H1 (cell line): Measurements from ENCODE around the gene AHI1. TPM values are rescaled to one million over a fixed set of nuclear protein-coding genes. Genes with fewer than 3 reads are reported as not detected.

Experiments
- CTCF ChIA-PET: fragments of 300-600 bp; sonication (Branson Sonifier 250); formaldehyde crosslinking; loops from one replicate; lab custom pipeline; 2021; ENCODE audit not compliant: partially characterized antibody; lab: Charles Lee
- POLR2A ChIA-PET: fragments of 300-600 bp; sonication (Branson Sonifier 250); formaldehyde crosslinking; loops from one replicate; lab custom pipeline; 2021; ENCODE audit warnings: inconsistent platforms; ENCODE audit not compliant: partially characterized antibody; lab: Charles Lee
- DNase-seq, 2 experiments: peaks; one replicate each; pipeline versions ENCODE4 v3.0.0 to v3.0.0-alpha.2; 2010 to 2022; ENCODE audit warnings: low spot score in 2 of 2, low read depth in 1 of 2, mixed read lengths in 1 of 2
- FAIRE-seq: peaks from 2 replicates; lab custom pipeline; 2011; peaks lifted over from hg19 to GRCh38; lab: Jason Lieb, UNC
- H2AFZ ChIP-seq: 2 replicates; pipeline ENCODE4 v1.8.1; 2012; ENCODE audit warnings: low read length, inconsistent platforms
- H2AK5ac ChIP-seq: 2 replicates; pipeline ENCODE4 v1.6.1; 2013; ENCODE audit warnings: low read depth, low read length
- H2BK120ac ChIP-seq: replicated peaks from 2 replicates; pipeline ENCODE3; 2013; ENCODE audit warnings: low read depth, low read length, inconsistent platforms
- H2BK12ac ChIP-seq: 2 replicates; pipeline ENCODE4 v1.6.1; 2013; ENCODE audit warnings: low read depth, low read length
- H2BK15ac ChIP-seq: 2 replicates; pipeline ENCODE4 v1.6.1; 2013; ENCODE audit warnings: low read length
- H2BK20ac ChIP-seq: 2 replicates; pipeline ENCODE4 v1.6.1; 2013; ENCODE audit warnings: low read length
- H2BK5ac ChIP-seq: 2 replicates; pipeline ENCODE4 v1.6.1; 2013; ENCODE audit warnings: low read depth, low read length
- H3K14ac ChIP-seq: 2 replicates; pipeline ENCODE4 v1.6.1; 2013; ENCODE audit warnings: inconsistent platforms; ENCODE audit not compliant: insufficient read length
- H3K18ac ChIP-seq: 2 replicates; pipeline ENCODE4 v1.6.1; 2013; ENCODE audit warnings: low read length; ENCODE audit errors: extremely low read depth
- H3K23ac ChIP-seq: 2 replicates; pipeline ENCODE4 v1.6.1; 2013; ENCODE audit warnings: inconsistent platforms; ENCODE audit not compliant: insufficient read length
- H3K23me2 ChIP-seq: 2 replicates; pipeline ENCODE4 v1.6.1; 2013; ENCODE audit warnings: low read depth, low read length
- H3K27ac ChIP-seq: 2 replicates; pipeline ENCODE4 v1.6.1; 2011; ENCODE audit warnings: low read depth, low read length, inconsistent platforms
- H3K27me3 ChIP-seq, 4 experiments: replicated peaks in 1 of 4; 1 replicate in 1 of 4; 2 replicates in 3 of 4; pipeline versions ENCODE4 v1.6.1 to v1.8.1; 2011 to 2013; ENCODE audit warnings: low read length in 3 of 4, mild to moderate bottlenecking in 3 of 4, inconsistent platforms in 2 of 4, mixed read lengths in 2 of 4, moderate library complexity in 1 of 4; ENCODE audit not compliant: control insufficient read depth in 3 of 4, insufficient read depth in 3 of 4; ENCODE audit errors: extremely low read depth in 1 of 4
- H3K36me3 ChIP-seq, 4 experiments: 2 replicates each; pipeline versions ENCODE4 v1.6.1 to v1.8.1; 2011 to 2013; ENCODE audit warnings: mild to moderate bottlenecking in 4 of 4, low read length in 3 of 4, moderate library complexity in 2 of 4, control low read depth in 1 of 4, inconsistent platforms in 1 of 4; ENCODE audit not compliant: insufficient read depth in 4 of 4, control insufficient read depth in 2 of 4
- H3K4ac ChIP-seq: replicated peaks from 2 replicates; pipeline ENCODE3; 2013; ENCODE audit warnings: low read length, low read depth, mixed read lengths, inconsistent platforms; ENCODE audit not compliant: insufficient read length
- H3K4me1 ChIP-seq, 4 experiments: replicated peaks in 1 of 4; 1 replicate in 1 of 4; 2 replicates in 3 of 4; pipeline versions ENCODE4 v1.6.1 to v1.8.1; 2011 to 2013; ENCODE audit warnings: low read length in 3 of 4, inconsistent platforms in 2 of 4, mixed read lengths in 1 of 4; ENCODE audit not compliant: insufficient read depth in 4 of 4, control insufficient read depth in 3 of 4
- H3K4me2 ChIP-seq, 2 experiments: 2 replicates each; pipeline versions ENCODE4 v1.6.1 to v1.8.1; 2011 to 2013; ENCODE audit warnings: low read depth in 2 of 2, low read length in 2 of 2, control low read depth in 1 of 2, inconsistent platforms in 1 of 2, mild to moderate bottlenecking in 1 of 2; ENCODE audit not compliant: insufficient read depth in 1 of 2
- H3K4me3 ChIP-seq, 4 experiments: fragments of 200-600, 300-600 bp in 1 of 4; sonication (generic), shearing (Covaris generic), sonication (Bioruptor Twin) in 1 of 4; 2 replicates each; pipeline versions ENCODE4 v1.5.1 to v1.8.1; 2011 to 2016; ENCODE audit warnings: low read length in 4 of 4, low read depth in 3 of 4, control low read depth in 2 of 4, inconsistent platforms in 2 of 4, mild to moderate bottlenecking in 2 of 4, mixed read lengths in 1 of 4, moderate library complexity in 1 of 4; ENCODE audit not compliant: insufficient read depth in 2 of 4; ENCODE audit errors: extremely low read depth in 1 of 4
- H3K56ac ChIP-seq: replicated peaks from 2 replicates; pipeline ENCODE3; 2013; ENCODE audit warnings: low read depth, mild to moderate bottlenecking, mixed read lengths, low read length, inconsistent platforms; ENCODE audit not compliant: insufficient read length
- H3K79me1 ChIP-seq: 2 replicates; pipeline ENCODE4 v1.6.1; 2013; ENCODE audit warnings: low read depth, low read length, control low read depth
- H3K79me2 ChIP-seq, 2 experiments: 2 replicates each; pipeline versions ENCODE4 v1.6.1 to v1.8.1; 2012 to 2013; ENCODE audit warnings: low read length in 2 of 2, mild to moderate bottlenecking in 2 of 2, inconsistent platforms in 1 of 2; ENCODE audit not compliant: insufficient read depth in 2 of 2, control insufficient read depth in 1 of 2
- H3K9ac ChIP-seq, 4 experiments: replicated peaks in 1 of 4; 1 replicate in 1 of 4; 2 replicates in 3 of 4; pipeline versions ENCODE4 v1.6.1 to v1.8.1; 2011 to 2013; ENCODE audit warnings: low read depth in 3 of 4, low read length in 3 of 4, control low read depth in 2 of 4, mild to moderate bottlenecking in 2 of 4, moderate library complexity in 2 of 4, inconsistent platforms in 1 of 4; ENCODE audit errors: extremely low read depth in 1 of 4
- H3K9me3 ChIP-seq, 2 experiments: 2 replicates each; pipeline versions ENCODE4 v1.6.1 to v1.8.1; 2012 to 2013; ENCODE audit warnings: mild to moderate bottlenecking in 2 of 2, moderate library complexity in 2 of 2, control low read depth in 1 of 2, inconsistent platforms in 1 of 2, low read depth in 1 of 2, low read length in 1 of 2, mixed read lengths in 1 of 2; ENCODE audit not compliant: insufficient read depth in 2 of 2
- H4K20me1 ChIP-seq, 2 experiments: replicated peaks in 1 of 2; 2 replicates each; pipeline versions ENCODE3 to v1.8.1; 2011 to 2013; ENCODE audit warnings: inconsistent platforms in 2 of 2, low read length in 2 of 2, mild to moderate bottlenecking in 1 of 2; ENCODE audit not compliant: insufficient read depth in 2 of 2, control insufficient read depth in 1 of 2
- H4K5ac ChIP-seq: 2 replicates; pipeline ENCODE4 v1.6.1; 2013; ENCODE audit warnings: low read length, low read depth, mixed read lengths, inconsistent platforms; ENCODE audit not compliant: insufficient read length
- H4K8ac ChIP-seq: 2 replicates; pipeline ENCODE4 v1.8.0; 2013; ENCODE audit warnings: mild to moderate bottlenecking, moderate library complexity, low read length, inconsistent platforms; ENCODE audit not compliant: insufficient read depth; ENCODE audit errors: extremely low read depth
- H4K91ac ChIP-seq: replicated peaks from 2 replicates; pipeline ENCODE3; 2013; ENCODE audit warnings: low read length, mixed read lengths, inconsistent platforms; ENCODE audit not compliant: insufficient read length
- FOSL1 ChIP-seq: IDR thresholded peaks from 2 replicates; pipeline ENCODE4 v1.6.1; 2011; ENCODE audit warnings: mild to moderate bottlenecking, low read depth, low read length, moderate library complexity; ENCODE audit not compliant: insufficient read depth
- KDM5A ChIP-seq: fragments of 200-600 bp; IDR thresholded peaks from 2 replicates; pipeline ENCODE4 v1.7.1; 2012; ENCODE audit warnings: mild to moderate bottlenecking, low read length, inconsistent platforms, mixed read lengths
- RFX5 ChIP-seq: IDR thresholded peaks from 2 replicates; pipeline ENCODE4 v1.6.1; 2011; ENCODE audit warnings: low read depth, low read length, improper control_type of control experiment, borderline replicate concordance
- SRF ChIP-seq: IDR thresholded peaks from 2 replicates; pipeline ENCODE4 v1.6.1; 2011; ENCODE audit warnings: mild to moderate bottlenecking, low read depth, low read length, moderate library complexity
- WGBS, 2 experiments: shearing (Covaris generic) in 1 of 2; methylation state at CpG; one replicate each; pipeline versions ENCODE4 v1.1.6 to v1.1.7; 2013 to 2015; ENCODE audit warnings: low lambda C conversion rate in 2 of 2, mixed read lengths in 2 of 2, inconsistent platforms in 1 of 2, low coverage in 1 of 2, missing lambda C conversion rate in 1 of 2; ENCODE audit not compliant: insufficient replicate concordance in 2 of 2, insufficient coverage in 1 of 2, insufficient read length in 1 of 2; ENCODE audit errors: extremely low coverage in 1 of 2, missing lambda C conversion rate in 1 of 2; 5-methylcytosine and 5-hydroxymethylcytosine counted together
- polyA plus RNA-seq, 7 experiments: library from polyadenylated mRNA; depleted of rRNA in 3 of 7; stranded (reverse) in 5 of 7; unstranded in 2 of 7; fragments of >200 nt in 5 of 7; fragments of 200-250 nt in 2 of 7; gene quantifications; 1 replicate in 5 of 7; 2 replicates in 1 of 7; 4 replicates in 1 of 7; pipeline versions ENCODE4 v1.2.1 to v1.2.3, GENCODE V29; 2011 to 2013; ENCODE audit warnings: missing spikeins in 2 of 7, mixed read lengths in 2 of 7
- total RNA-seq: library from RNA; stranded (reverse); fragmentation: NEBNext Ultra II Directional; extraction: Animal tissue kit (Norgen Biotek cat#: 25700); gene quantifications from 2 replicates; pipeline ENCODE4 v1.2.1, GENCODE V29; 2021
- TF ChIP-seq, protein P1 (sequence below): IDR thresholded peaks from 2 replicates; pipeline ENCODE4 v1.6.1; 2012; ENCODE audit warnings: inconsistent platforms

AHI1 gene
- total and polyA plus RNA-seq, 2 of the 8 experiments (the other 6 are each of a cell fraction or from before 2014, with no cell fraction given): 4.2 to 19.6 TPM

DNA sequence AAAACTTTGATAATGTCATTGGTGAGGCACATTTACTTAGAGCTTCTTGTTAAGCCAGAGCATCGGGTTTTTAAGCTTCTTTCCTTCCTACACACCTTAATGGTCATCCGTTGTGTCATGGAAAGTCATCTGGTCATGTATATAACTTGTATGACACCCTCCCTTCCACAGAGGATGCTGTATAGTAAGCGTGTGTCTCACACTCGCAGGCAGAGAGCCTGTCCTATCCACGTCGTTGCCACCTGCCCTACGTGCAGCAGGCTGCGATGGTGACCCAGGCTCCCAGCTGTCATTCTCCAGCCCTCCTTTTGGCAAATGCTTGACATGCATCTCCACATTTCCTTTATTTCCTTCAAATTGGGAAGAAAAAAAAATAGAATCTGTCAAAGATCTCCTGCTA is 230.9 kb downstream of the AHI1 start:
- no peak overlapping the region; the same call in 1 of the 2 replicates for H2BK15ac ChIP-seq
- peak overlapping the region; percentile 17 for H3K4ac ChIP-seq
- H3K4me1 ChIP-seq: peaks cover 5 to 17% (median 11%) of the 10 kb centered on the region in 4 experiments; a peak in 5 of 7 replicates
- no peak overlapping the region for H2BK120ac ChIP-seq
- POLR2A ChIA-PET: interaction anchor here (1.6 kb wide), 1 partner anchor 16 kb away, joined by 3 read pairs; no protein-coding TSS in a partner anchor
- no peak overlapping the region for H4K8ac ChIP-seq
- H3K79me1 ChIP-seq: no peaks in the 10 kb centered on the region
- peak overlapping the region; percentile 33; the same call in 1 of the 2 replicates for H2BK12ac ChIP-seq
- 96% methylated on average over 8 of the region's 8 CpGs; no CpG with 5 or more reads in 1 of the 2 experiments for WGBS, 2 experiments
- DNase-seq: peak in 1 of 2 experiments; percentile 35
- no peak overlapping the region for H2AFZ ChIP-seq
- no peak overlapping the region for H2BK5ac ChIP-seq
- H2AK5ac ChIP-seq: no peak overlapping the region
- no peaks in the 10 kb centered on the region for H4K20me1 ChIP-seq
- H2BK20ac ChIP-seq: no peak overlapping the region
- H3K56ac ChIP-seq: no peak overlapping the region
- H3K4me3 ChIP-seq: no peak overlapping the region
- no peaks in the 10 kb centered on the region for H3K79me2 ChIP-seq
- H3K4me2 ChIP-seq: no peak overlapping the region
- H3K23me2 ChIP-seq: no peaks in the 10 kb centered on the region; the same call in 1 of the 2 replicates
- CTCF ChIA-PET: interaction anchor here (4.4 kb wide), 1 partner anchor 9 kb away, joined by 20 read pairs; no protein-coding TSS in a partner anchor
- no peak overlapping the region for H3K18ac ChIP-seq
- no peaks in the 10 kb centered on the region for H3K36me3 ChIP-seq
- H3K14ac ChIP-seq: no peak overlapping the region
- no peak overlapping the region for H4K5ac ChIP-seq
- no peak overlapping the region for H4K91ac ChIP-seq
- H3K23ac ChIP-seq: no peak overlapping the region
- H3K9me3 ChIP-seq: no peaks in the 10 kb centered on the region
- H3K27ac ChIP-seq: no peak overlapping the region
- H3K27me3 ChIP-seq: peaks cover 0 to 4% (median 1%) of the 10 kb centered on the region in 4 experiments; a peak in 3 of 7 replicates
- no peak for TF ChIP-seq SRF
- TF ChIP-seq FOSL1: no peak
- TF ChIP-seq, protein P1, sequence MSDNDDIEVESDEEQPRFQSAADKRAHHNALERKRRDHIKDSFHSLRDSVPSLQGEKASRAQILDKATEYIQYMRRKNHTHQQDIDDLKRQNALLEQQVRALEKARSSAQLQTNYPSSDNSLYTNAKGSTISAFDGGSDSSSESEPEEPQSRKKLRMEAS: no peak
- no peak for TF ChIP-seq KDM5A
- TF ChIP-seq RFX5: no peak
- TF ChIP-seq, all 59 proteins: peak for 0
- FAIRE-seq: no peak
- no peak overlapping the region for H3K9ac ChIP-seq
